Upper lobe of left lung (tissue), 4 donors: ENCODE results near the gene ZNF816.

Experiments
- CTCF ChIP-seq, 6 experiments: fragments of 450-650 bp in 4 of 6; fragments of 200-600 bp in 2 of 6; sonication (generic) in 2 of 6; IDR thresholded peaks; one replicate each; pipeline ENCODE4 v1.5.1; 2016 to 2019; ENCODE audit warnings: antibody characterized with exemption in 6 of 6
- EP300 ChIP-seq, 4 donors: sonication (generic); formaldehyde crosslinking; IDR thresholded peaks; one replicate each; pipeline ENCODE4 v1.5.1; 2017; ENCODE audit warnings: antibody characterized with exemption in 4 of 4, control low read depth in 2 of 4
- POLR2A ChIP-seq, 4 donors: fragments of 450-650 bp; IDR thresholded peaks; one replicate each; pipeline ENCODE4 v1.5.1; 2016 to 2017; ENCODE audit warnings: antibody characterized with exemption in 4 of 4, mild to moderate bottlenecking in 2 of 4

- TF ChIP-seq CTCF (IDR thresholded peaks at IDR 0.05), result no peak
- no peak for TF ChIP-seq POLR2A (IDR thresholded peaks at IDR 0.05)
- no peak for TF ChIP-seq EP300 (IDR thresholded peaks at IDR 0.05)
These were observed 5.1 kb upstream of the ZNF816 start for GRCh38 chr19:52967772-52968171.
